HG02840 (cell line): Measurements from ENCODE around the gene THRA.

Experiments
- ATAC-seq: cut with Tn5 transposase; IDR thresholded peaks from one replicate; pipeline ENCODE4 v1.9.1; 2021; ENCODE audit warnings: mild to moderate bottlenecking, moderate library complexity, moderate number of reproducible peaks; ENCODE audit not compliant: unreplicated experiment, low FRiP score

Gene THRA

DNA sequence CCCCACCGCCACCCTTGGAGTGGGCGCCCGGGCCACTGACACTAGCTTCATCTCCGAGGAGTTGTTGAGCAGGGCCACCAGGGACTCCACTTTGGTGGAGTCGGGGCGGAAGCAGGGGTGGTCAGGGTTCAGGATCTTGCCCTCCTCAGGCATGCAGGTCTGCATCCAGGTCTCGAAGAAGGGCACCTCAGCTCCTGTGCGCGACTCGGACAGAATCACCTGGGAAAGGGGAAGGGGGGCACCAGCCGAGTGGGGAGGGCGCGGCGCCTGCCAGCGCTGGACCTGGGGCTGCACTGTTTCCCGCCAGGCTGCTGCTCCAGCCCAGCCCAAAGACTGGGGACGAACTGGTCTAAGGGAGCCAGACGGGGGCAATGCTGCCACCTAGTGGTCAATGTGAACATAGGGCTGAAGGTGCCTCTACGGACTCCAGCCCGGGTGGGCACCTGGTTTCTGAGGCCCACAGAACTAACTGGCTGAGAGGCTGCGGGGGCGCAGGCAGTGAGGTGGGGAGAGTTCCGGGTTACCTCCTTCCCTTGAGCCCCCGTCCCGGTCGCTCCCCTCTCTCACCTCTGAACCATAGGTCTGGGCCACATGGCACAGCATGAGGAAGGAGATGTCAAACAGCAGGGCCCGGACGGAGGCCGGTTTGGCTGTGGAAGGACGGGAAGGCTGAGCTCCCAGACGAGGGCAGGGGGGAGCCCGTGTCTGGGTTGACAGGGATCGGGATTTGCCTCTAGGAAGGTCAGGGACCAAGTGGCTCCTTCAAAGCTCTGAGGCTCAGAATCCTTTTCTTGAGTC is 35.8 kb upstream of the THRA start:
- no peak for ATAC-seq

DNA sequence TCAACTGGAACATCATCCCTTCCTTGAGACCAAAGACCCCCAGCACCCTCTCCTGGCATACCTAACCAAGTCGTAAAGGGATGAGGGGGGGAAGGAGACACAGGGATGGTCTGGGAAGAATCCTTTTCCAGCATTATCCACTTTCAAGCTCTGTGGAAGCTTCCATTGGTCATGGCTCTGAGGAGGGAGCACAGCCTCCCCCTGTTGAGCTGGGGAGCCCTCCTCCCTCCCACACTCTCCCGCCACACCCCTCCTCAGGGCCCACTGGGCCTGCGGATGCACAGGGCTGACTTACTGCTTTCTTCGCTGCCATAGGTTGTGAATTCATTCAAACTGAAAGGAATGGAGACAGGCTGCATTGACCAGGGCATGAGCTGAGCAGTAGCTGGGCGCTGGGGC is 35.2 kb upstream of the THRA start:
- no peak for ATAC-seq

DNA sequence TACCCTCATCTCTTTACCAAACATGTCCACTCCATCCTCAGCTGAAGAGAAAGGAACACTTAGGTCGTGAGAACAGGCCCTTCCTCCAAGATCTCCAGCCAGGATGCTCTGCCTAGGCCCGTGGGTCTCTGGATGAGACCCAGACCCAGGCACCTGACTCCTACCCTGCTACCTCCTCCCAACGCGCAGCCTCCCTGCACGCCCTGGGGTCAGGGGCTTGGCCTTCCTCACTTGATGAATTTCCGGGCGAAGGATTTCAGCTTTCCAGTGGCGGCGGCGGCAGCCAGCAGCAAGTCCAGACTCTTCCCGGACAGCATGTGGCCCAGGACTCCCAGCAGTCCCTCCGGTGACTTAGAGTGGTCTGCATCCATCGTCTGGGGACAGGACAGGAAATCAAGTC is 34.2 kb upstream of the THRA start:
- ATAC-seq: no peak

DNA sequence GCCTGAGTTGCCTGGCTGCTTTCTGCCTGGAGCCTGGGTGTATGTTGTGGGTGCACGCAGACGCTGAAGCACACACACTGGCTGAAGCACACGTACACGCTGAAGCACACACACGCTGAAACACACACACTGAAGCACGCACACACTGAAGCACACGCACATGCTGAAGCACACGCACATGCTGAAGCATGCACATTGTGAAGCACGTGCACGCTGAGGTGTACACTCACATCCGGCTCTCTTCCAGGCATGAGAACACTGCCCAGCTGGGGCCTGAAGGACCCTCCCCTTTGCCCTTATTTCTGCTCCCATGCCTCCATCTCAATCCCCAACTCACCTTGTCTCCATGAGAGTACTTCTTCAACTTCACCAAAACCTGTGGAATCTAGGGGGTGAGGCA is 31.1 kb upstream of the THRA start:
- ATAC-seq: no peak

DNA sequence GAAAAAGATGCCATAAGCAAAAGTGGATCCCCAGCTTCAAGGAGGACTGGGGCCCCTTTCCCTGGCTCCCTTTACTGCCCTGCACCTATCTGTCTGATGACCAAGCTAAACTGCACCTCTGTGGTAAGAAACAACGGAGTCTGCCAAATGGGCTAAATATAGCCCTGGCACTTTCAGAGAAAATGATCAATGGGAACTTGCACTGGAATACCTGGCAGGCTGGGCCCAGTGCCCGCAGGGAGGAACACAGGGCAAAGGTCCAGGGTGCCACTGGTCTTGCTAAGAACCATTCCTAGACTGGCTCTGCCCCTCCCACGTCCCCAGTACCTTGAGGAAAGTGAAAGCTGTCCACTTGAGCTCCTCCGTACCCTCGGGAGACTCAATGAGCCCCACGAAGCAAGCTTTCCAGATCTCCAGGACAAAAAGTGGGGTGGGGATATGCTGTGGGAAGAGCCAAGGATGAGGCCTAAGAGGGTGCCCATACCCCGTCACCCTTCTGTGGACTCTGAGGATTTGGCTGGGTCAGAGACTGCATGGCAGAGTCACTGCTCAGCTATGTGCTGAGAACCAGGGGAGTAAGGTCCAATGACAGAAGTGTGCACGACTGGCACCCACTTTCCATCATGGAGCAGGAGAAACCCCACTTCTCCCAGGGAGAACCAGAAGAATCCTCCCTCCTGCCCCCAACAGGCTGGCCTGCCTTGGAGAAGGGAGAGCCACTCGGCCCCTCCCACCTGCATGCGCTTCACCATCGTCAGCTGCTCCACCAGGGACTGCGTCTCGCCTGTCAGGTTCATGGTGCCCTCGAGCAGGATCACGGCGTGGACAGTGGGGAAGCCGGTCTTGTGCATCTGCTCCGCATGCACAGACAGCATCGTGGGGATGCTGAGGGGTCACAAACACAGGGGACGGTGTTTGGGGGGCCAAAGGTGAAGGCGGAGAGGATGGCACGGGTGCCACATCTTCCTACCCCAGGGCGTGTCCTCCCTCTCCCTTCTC is 30.1 kb upstream of the THRA start:
- no peak for ATAC-seq

DNA sequence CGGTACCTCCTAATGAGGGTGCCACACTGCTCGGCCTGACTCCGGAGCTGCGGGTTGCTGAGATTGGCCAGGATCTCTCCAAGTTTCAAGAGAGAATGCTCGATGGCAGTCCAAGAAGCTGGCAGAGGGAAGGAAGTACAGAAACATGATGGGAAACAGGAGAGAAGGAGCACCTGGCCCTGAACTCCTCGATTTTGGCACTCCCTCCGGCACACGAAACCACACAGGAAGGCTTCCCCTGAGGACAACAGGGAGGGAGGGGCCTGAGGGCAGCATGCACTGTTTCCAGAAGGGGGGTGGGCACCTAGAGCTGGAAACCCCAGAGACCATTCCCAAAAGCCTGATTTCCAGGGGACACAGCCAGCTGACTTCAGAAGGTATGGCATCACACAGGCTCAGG is 29.4 kb upstream of the THRA start:
- ATAC-seq: no peak

DNA sequence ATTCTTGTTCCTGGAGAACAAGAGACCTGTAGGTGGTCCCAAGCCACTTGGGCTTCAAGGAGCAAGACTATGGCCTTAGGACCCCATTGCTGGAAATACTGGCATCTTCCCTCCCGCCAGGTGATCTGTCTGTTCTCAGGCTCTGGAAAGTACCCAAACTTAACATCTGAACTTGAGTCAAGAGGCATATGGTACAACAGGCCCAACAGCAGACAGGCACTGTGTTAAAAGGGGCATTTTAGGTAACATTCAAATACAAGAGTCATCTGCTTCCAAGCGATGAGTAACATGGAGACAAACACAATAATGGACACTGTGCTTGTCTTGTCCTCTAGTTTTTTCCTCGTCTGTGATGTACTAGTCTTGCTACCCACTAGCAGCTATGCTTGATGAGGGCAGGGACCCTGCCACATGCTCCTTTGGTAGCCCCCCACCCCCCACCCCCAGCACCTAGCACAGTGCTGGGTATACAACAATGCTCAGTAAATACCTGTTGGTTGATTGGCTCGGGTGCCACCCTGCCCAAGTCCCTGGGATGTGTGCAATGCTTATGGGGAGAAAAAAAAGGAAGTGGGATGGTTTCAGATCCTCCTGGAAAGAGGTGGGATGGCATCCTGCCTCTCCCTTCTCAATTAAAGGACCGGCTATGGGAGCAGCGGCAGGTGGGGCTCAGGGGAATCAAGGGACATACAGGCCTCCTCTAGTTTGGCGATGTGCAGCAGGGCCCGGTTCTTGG is 28.2 kb upstream of the THRA start:
- no peak for ATAC-seq

DNA sequence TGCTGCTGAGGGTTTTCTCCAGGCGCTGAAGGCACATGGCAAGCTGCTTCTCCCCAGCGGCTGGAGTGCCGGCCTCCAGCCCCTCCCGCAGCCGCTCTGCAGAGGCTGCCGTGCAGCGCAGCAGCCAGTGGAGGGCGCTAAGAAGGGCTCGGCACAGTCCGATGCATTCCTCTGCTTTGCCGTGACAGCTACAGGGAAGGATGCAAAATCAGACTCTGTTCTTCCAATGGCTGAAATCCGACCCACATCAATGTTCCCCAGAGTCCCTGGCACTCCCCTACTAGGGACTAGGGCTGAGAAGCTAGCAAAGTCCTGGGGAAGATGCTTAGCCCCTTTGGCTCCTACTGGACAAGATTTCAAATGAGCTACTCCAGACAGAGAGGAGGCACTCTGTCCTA is 27.6 kb upstream of the THRA start:
- ATAC-seq: no peak

DNA sequence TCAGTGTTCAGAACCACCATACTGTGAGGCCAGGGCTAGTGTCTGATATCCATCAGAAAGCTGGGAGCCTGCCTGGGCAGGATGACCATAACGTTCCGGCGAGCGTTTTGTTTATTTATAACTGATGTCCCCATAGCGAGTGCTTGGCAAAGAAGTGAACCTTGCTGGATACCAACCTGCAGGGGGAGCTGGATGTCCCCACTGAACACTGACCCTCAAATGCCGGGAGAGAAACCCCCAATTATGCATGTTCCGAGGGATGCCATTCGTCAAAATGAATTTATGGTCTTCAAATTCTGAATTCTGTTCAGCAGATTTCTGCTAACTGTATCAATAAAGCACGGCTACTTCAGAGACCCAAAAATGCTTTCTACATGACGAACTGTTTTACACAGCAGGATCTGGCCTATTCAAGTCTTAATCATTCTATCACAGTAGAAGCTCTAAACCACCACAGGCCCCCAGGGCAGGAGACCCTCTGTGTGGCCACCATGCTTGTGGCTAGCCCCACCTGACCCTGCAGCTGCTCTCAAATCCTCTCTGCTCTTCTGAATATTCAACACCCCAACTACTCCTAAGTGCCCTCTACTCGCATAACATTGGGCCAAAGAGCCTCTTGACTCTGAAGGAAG is 23.8 kb upstream of the THRA start:
- no peak for ATAC-seq

DNA sequence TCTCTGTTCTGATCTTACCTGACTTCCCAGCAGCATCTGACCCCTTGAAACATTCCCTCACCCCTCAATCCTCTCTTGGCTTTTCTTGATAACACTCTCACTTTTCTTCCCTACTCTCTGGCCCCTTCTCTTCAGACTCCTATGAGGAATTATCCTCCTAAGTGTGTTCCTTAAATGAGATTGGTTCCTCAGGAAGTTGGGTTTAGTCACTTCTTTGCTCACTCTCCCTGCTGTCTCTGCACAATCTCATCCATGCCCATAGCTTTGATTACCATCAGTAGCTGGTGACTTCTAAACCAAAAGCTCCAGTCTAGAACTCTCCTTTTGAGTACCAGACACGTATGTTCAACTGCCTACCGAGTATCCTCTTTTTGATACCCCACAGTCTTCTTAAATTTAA is 21.6 kb upstream of the THRA start:
- no peak for ATAC-seq

DNA sequence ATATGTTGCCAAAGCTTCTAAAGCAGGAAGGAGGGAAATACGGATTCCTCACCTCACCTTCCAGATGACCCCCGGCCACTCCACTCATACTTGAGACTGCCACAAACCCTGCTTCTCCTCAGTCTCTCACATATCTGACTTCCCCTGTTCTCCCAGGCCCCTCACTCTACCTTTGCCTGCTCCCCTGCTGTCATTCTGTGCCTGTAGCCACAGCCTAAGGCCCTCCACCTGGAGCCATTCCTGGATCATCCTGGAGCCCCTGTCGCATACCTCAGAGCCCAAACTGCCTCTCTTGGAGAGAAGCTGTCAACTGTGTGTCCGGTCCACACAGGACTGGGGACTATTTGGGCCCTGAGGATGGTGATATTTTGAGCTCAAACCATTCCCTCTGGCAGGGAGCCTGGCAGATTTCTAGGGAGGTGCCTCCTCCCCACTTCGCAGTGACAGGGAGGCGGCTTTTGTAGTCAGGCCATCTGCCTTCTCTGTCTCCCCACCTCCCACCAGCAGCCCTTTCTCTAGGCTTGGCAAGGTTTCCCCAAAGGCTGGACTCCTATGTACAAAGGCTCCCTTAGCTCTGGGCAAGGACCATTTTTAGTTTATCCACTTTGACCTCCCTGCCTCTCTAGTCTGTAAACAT is 6.3 kb upstream of the THRA start:
- ATAC-seq: no peak

DNA sequence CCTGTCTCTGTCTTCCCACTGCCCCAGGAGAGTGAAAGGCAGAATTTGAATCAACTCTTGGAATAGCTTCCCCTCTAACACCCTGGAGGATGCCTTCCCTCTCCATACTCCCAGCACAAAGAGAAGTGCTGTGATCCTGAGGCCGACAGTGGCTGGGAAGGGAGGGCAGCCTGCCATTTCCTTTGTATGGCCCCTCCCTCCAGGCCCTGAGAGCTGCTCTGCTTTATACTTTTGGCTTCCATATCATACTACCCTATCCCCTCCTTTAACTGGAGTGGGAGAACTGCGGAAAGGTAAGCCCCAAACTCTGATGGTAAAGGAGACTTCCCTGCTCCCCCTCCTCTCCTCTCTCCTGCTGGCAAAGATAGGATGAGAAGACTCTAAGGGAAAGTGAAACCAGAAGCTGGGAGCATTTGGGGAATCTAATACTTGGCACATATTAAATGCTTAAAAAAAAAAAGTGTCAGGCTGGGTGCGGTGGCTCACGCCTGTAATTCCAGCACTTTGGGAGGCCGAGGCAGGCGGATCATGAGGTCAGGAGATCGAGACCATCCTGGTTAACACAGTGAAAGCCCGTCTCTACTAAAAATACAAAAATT is 4.5 kb upstream of the THRA start:
- no peak for ATAC-seq

DNA sequence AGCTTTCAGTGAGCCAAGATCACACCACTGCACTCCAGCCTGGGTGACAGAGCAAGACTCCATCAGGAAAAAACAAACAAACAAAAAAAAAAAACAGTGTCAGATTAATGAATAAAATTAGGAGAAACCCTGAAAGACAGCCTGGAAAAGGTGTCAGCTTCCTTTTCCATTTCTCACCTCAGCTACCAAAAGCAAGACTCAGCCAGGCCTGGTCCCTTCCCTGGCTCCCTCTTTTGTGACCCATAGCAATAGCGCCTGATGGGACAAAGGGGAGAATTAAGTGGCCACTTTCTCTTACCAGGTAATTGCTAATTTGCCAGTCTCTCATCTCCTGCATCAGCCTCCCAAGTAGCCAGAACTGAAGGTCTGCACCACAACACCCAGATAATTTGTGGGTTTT is 3.9 kb upstream of the THRA start:
- no peak for ATAC-seq

DNA sequence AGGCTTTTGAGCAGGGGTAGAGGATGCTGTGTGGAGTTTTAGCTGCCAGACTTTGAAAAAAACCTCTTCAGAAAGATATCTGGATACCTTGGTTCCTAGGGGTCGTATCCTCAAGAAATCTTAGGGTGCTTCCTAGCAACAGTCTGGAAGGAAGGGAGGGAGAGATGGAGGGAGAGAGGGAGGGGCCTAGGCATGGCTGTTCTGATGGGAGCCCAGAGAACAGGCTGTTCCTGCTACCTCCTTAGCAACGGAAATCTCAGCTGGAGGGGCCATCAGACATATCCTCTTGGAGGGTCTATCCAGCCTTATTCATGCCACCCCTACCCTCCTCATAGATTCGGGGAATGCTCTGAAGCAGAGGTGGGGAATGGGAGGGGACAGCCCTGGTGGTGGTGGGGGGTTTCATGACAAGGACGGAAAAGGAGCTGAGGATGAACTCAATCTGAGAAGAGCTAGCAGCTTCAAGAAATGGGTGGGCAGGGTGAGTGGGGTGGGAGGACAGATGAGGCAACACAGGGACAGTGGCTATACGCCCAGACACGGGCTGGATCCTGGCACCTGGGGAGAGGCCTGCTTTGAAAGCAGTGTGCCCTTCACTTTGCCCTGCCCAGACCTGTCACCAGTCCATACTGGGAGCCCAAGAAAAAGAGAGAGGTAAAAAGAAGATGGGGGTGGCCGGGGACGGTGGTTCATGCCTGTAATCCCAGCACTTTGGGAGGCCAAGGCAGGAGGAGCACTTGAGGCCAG is 2.9 kb upstream of the THRA start:
- ATAC-seq: no peak

DNA sequence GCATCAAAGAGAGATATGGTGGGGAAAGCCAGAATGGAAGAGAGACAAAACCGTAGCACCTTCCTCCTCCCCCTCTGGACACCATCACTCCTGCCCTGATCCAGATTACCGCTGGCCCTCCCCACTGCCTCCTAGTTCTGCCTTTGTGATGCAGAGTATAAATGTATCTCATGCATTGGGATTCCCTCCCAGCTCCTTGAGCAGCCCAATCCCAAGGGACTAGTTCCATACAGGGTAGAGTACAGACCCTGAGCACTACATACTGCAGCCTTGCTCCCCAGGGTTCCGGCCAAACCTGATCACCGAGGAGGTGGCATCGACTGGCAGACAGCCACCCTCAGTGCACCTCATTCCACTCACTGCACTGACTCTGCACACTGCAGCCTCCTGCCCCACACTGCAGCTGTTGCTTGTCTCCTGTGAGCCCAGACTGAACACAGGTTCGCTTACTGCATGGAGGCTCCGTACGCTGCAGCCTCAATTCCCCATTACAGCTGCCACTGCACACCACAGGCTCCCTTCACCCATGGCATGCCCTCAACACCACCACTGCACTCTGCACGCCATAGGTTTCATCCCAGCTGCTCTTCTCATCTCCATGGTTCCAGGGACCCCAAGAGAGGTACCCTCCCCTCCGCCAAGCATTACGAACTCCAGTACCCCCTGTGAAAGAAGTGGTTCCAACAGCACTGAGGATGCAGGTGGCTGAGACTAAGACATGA is 1.7 kb upstream of the THRA start:
- no peak for ATAC-seq

DNA sequence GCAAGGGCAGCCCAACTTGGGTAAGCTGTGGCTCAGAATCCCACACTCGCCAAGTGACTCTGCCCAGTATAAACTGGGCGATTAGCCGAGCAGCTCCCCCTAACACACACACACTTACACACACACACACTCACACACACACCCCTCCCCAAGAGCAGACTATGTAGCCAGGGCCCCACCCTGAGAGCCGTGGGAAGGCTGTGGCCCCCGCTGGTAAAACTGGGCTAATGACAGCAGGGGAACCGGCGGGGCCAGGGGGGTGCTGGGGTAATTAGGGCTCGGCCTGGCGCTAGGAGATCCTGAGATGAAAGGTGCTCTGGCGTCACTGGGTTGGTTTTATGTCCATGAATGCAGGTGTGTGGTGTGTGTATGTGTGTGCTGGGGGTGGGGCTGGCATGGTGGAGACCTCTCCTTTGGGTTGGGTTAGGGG is 1.1 kb upstream of the THRA start:
- no peak for ATAC-seq

DNA sequence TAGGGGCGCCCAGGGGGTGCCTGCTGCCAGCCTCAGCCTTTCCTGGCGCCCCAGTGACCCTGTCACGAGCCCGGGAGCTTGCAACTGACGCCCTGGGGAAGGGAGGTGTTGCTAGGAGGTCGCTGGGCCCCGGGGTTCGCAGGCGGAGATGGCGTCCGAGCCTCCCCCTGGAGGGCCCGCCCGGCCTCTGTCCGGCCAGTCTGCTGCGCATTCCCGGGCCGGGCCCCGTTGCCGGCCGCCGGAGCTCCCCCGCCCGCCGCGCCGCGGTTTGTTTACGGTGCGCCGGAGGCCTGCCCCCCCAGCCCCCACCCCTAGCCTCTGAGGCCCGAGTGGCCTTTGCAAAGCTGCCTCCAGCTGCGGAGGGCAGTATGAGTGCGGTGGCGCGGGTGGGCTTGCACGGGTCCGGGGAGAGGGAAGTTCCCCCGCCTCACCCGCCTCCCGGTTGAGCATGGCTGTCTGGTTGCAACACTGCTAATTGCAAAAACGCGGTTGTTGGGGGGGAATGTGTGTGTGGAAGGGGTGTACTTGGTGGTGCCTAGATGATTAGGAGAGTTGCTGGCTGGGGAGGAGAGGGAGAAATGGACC is 514 bp downstream of the THRA start:
- ATAC-seq: no peak
